GM21381 (cell line): ENCODE data around the gene LCE1A.

Source experiments
- ATAC-seq: cut with Tn5 transposase; IDR thresholded peaks from one replicate; pipeline ENCODE4 v1.9.1; 2021; ENCODE audit warnings: mild to moderate bottlenecking, moderate library complexity; ENCODE audit not compliant: unreplicated experiment

The LCE1A gene, protein sequence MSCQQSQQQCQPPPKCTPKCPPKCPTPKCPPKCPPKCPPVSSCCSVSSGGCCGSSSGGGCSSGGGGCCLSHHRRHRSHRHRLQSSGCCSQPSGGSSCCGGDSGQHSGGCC

DNA sequence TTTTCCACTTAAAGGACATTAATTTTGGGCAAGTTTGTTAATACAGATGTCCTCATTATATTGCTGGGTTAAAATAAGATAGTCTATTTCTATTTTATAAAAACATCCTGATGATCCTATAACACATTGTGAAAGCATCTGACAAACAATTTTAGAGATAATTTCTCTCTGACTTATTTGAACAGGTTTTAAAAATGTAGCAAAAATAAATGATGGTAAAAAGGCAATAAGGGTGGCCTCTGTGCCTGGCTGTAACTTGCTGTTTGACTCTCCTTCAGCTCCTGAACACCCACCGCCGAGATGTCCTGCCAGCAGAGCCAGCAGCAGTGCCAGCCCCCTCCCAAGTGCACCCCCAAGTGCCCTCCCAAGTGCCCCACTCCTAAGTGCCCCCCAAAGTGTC is at the start of gene LCE1A:
LCE1A (plus strand) TSS at position 301 of the 400 bp plus-strand sequence; CDS start at position 301, 0 bp downstream.
- no peak for ATAC-seq

DNA sequence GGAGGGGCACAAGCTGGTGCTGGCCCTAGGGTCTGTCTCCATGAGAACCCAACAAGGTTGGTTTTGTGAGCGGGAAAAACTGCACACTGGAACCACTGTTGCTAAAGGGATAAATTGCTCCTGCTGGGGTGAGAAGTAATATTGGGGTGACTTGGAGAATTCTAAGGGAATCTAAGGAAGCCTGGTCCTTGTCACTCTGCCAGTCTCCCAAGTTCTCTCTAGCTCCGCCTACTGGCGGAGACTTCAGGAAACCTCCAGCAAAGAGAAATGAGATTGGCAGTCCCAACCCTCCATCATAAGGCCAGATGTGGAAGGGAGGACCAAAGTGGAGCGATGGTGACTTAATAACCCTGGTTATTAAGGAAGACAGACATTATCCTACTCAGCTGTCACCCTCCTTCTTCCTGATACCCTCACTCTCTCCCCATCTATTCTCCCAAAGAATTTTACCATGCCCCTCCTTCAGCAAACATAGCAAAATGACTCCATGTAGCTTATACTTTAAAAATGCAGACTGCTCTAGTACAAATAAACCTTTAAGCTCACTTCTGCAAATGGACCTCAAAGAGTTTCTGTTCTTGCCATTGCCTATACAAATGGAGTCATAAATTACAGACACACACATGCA is 49.6 kb upstream of the LCE1A start:
- ATAC-seq: no peak

GRCh38 chr1:152783095-152783494 is 44.2 kb upstream of the LCE1A start:
- no peak for ATAC-seq

GRCh38 chr1:152786077-152786476 is 41.2 kb upstream of the LCE1A start, which contains the start of gene LCE1E:
LCE1E (plus strand) TSS chr1:152786257; CDS start chr1:152787300, 1,043 bp downstream.
- no peak for ATAC-seq

DNA sequence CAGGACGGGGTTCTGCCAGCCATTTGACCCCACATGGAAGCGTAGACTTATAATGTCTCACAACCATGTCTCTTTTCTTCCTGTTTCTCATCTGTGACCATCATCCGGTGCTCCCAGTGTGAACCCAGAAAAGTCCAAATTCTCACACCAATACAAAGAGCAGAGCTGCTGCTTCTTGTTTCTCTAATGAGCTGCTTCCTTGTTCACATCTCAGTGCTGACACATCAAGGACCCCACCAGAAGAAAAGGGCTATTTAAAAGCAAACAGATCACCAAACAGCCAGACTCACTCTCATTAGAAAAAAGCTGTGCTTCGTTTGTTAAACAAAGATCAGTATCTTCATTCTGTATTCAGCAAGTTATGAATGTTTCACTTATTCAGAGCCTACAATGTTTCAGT is 31.6 kb upstream of the LCE1A start:
- no peak for ATAC-seq

DNA sequence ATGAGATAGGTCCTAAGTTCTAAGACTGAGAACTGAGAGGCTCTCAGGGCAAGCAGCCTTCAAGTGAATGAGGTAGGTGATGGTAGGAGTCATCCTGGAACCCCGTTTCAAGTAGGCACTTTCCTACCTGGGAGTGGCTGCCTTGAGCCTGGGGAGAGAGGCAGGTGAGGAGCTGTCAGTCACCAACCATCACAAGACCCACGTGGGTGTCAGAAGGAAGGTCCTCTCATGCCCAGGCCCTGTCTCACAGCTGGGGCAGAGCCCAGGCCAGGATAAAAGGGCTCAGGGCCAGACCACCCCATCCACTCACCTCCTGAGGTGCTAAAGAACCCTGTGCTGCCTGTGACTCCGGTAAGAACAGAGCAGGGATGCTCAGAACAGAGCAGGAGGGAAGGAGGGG is 30.9 kb upstream of the LCE1A start, which contains the start of gene LCE1D:
LCE1D (plus strand) TSS at position 301 of the 400 bp plus-strand sequence. CDS start 1,074 bp downstream, outside the sequence.
- no peak for ATAC-seq

- ATAC-seq: no peak
Measured at GRCh38 chr1:152801333-152801732, 25.9 kb upstream of the LCE1A start.

DNA sequence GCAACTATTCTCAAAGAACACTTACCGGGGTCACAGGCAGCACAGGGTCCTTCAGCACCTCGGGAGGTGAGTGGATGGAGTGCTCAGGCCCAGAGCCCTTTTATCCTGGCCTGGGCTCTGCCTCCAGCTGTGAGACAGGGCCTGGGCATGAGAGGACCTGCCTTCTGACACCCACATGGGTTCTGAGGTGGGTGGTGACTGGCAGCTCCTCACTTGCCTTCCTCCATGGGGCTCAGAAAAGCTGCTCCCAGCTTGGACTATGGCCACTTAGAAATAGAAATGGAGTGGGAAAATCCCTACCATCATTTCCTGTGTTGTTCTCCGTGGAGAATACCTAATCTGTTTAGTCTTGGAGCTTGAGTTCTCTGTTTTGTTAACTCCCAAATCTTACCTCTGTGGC is 20.7 kb upstream of the LCE1A start, which contains the start of gene LCE1C:
LCE1C (minus strand) TSS at position 76 of the 400 bp plus-strand sequence. CDS start 1,173 bp downstream, outside the sequence.
- ATAC-seq: no peak

DNA sequence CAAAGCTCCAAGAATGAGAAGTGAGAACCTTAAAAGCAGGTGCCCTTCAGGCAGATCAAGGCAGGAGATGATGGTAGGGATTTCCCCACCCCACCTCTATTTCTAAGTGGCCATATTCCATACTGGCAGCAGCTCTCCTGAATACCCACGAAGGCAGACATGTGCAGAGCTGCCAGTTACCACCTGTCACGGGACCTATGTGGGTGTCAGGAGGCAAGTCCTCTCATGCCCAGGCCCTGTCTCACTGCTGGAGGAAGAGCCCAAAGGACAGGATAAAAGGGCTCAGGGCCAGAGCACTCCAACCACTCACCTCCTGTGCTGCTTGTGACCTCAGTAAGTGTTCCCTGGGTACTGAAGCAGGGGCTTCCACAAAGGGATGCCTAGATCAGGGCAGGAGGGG is 16.2 kb upstream of the LCE1A start:
- ATAC-seq: no peak

DNA sequence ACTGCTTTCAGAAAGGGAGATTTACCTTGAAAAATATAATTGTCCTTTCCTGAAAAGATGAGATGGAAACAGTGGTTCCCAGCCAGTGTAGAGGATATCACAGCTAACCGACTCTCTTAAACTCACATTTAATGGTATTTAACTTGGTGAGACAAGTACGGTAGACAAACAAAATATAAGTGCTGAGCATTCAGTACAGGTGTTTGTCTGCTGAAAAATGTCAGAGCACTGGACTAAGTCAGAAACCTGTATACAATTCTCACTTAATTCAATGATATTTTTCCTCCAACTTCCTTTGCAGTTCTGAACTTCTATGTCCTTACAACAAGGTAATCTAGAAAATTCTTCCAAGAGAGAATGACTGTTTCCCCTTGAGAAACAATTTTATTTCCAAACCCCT is 15.6 kb upstream of the LCE1A start, which contains the start of gene LCE1B:
LCE1B (plus strand) TSS at position 301 of the 400 bp plus-strand sequence. CDS start 476 bp downstream, outside the sequence.
- ATAC-seq: no peak

DNA sequence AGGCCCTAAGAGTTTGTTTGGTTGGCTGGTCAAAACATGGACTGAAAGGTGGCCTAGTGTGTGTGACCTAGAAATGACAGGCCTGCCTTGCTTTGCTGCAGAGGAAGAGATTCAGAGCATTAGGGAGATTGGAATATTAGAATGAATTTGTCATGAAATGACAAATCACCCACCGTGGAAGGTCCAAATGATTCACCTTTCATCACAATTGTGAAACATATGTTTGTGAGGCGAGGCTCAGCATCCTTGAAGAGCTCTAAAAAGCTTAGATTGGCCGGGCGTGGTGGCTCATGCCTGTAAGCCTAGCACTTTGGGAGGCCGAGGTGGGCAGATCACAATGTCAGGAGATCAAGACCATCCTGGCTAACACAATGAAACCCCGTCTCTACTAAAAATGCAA is 10.0 kb upstream of the LCE1A start:
- no peak for ATAC-seq

DNA sequence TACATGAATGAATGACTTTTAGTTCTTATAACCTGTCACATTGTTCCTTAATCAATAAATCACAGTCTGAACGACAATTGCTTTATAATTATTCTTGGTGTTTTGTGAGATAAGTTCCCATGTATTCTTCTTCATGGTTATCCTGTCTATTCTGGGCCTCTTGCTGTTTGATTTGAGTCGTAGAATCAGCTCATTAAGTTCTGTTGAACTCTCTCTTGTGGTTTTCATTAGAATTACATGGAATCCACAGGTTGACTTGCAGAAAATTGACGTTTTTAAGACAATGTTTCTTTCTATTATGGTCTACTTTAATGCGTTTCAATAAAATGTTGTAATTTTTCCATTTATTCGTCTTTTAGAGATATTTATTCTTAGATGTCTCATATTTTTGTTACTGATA is 4.0 kb upstream of the LCE1A start:
- ATAC-seq: no peak

DNA sequence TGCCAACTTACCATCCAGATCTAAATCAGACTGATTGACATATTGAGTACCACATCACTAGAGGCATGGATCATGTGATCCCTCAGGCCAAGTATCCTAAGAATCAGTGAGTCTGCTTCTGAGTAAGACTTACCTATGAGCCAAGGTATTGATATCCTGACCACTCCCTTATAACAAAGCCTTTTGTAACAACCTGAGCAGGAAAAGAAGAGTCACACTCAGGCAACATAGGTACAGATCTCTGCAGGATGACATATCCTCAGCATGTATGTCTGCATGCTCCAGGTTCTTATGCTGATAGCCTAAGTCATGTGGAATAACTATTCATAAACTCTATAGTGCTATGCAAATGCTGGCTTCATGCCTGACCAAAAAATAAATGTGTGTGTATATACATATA is 2.3 kb upstream of the LCE1A start:
- no peak for ATAC-seq

DNA sequence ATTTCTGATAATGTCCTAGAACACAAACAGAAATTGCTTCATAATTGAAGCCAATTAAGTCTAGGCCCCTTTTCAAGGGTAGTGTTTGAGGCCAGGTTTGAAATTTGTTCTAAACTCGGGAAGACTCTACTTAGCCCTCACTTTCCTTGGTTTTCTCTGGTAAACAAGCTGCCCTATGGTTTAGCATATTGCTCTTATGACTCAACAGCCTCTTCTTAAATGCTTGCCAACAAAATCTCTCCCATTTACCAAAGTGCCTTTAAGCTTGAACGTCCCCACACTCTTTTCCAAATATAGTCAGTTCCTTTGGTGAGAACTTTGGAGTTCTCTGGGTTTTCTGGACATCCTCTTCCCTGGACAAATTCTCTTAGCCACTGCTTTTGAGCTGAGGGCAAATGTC is 9.6 kb downstream of the LCE1A start:
- no peak for ATAC-seq

GRCh38 chr1:152842556-152842955 is 15.3 kb downstream of the LCE1A start, which contains the start of gene LCE6A:
LCE6A (plus strand) TSS chr1:152842856; CDS start chr1:152843521, 665 bp downstream.
- ATAC-seq: no peak

DNA sequence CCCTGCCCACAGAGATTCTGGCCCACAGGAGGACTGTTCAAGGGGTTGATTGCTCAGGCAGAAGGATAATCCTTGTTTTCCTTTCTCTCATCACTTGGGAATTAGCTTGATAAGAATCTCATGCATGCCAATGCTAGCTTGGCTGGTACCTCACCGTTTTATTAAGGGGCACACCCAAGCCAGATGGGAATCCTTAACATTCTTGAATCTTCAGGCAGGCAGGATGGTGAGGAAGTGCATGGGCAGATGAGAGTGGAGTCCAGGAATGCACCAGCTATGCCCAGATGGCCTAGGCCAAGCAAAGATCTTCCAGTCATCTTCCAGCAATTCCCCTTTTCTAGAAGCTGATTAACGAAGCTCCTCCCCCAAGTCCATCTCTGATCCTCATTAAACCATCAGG is 28.4 kb downstream of the LCE1A start:
- no peak for ATAC-seq

- ATAC-seq: no peak
Measured at GRCh38 chr1:152858062-152858461, 30.8 kb downstream of the LCE1A start.

DNA sequence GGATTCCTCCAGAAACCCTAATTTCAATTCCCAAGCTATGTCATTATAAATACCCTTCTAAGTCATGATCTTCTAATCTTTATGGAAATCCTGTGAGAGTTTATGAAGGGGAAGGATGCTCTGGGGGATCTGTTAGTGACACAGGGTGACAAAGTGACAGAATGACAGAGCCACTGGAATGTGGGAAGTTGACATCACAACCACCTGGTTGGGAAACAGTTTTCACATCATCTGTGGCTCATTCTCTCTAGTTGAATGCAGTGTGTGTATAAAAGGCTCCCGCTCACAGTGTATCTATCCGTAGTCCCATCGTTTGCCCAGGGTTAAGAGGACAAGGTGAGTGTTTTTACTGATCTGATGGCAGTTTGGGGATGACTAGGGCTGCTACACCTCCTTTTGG is 32.4 kb downstream of the LCE1A start, which contains the start of gene LCE7A:
LCE7A (plus strand) TSS at position 301 of the 400 bp plus-strand sequence. CDS start 702 bp downstream, outside the sequence.
- ATAC-seq: no peak

DNA sequence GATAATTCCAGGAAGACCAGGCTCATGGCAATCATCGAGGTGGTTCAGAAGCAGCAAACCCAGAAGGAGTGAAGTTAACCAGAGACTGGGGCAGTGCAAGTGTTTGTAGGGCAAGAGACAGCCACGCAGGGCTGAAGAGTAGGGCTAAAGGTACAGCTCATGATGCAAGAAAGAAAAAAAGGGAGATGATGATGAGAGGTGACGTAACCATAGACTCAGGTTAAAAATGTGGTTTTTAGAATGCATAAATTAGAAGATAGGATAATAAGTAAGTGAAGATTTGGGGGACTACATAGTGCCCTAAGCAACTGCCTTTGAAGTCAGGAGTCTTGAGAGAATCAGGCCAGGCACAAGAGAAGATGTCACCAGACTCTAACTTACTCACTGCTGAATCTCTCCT is 32.9 kb downstream of the LCE1A start:
- ATAC-seq: no peak

DNA sequence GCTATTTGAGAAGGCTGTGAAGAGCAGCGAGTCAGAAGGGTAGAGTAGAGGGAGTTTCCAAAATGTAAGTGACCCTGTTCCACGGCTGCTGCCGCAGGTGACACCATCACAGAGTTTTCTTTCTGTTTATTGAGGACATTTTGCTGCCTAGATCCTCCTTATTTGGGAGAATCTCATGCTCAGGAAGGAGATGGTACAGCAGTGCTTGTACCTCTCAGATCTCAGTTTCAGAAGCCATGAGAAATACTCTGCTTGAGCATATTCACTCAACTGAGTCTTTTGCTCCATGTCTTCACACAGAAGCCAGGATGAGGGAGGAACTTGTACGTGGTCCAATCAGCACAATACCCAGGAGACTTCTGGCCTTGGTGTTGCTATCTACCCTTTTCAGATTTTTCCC is 34.1 kb downstream of the LCE1A start:
- ATAC-seq: no peak

DNA sequence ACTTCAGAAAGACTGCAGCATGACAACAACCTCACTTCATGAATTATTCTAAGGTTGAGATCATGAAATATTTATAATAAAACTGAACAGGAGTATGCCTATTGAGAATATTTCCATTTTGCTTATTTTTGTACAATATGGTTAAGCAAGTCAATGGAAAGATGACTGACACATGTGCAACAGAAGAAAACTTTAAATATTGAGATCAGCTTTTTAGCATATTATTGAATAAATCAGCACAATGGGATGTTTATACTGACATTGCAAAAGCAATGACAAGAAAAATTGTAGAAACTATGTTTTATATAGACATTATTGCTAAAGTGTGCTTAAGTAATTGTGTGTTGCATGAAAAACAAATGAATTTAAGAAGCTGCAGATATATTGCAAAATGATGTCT is 37.2 kb downstream of the LCE1A start:
- no peak for ATAC-seq

DNA sequence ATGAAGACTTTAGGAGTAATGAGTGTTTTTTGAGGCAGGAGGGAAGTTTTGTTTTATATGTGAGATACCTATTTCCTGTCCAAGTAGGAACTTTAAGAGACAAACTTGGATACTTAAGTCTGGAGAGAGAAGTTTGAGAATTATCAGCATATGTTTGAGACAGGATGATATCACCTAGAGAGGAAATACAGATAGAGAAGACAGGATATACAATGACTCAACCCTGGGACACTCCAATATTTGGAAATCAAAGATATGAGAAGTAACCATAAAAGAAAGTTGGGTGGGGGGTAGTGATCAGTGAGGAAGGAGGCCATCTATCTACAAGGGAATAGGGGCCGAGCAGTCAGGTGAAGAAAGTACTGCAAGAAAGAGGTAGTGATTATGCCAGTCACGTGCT is 39.0 kb downstream of the LCE1A start:
- ATAC-seq: no peak
